HepG2 (cell line): ENCODE results near the gene POU6F2. TPM values are rescaled to one million over a fixed set of nuclear protein-coding genes. Genes with fewer than 3 reads are reported as not detected.

ENCODE experiments used
- ATAC-seq: fragments of 200-7000 bp; cut with Tn5 transposase; 3 replicates; pipeline ENCODE4 v1.9.1; 2020; ENCODE audit warnings: mild to moderate bottlenecking, moderate library complexity
- BruUV-seq: library from RNA; stranded (reverse); fragments of 400-500 nt; replicated peaks from 2 replicates; lab custom pipeline; 2021; lab: Mats Ljungman, UMichigan
- CTCF ChIA-PET: fragments of 300-600 bp; formaldehyde crosslinking; extraction: SDS; loops from one replicate; lab custom pipeline; 2021; ENCODE audit warnings: low total read pairs, inconsistent platforms, low intra/inter-chr PET ratio; lab: Yijun Ruan, JAX
- POLR2A ChIA-PET: fragments of 350-600 bp; sonication (Branson Sonifier 250); formaldehyde crosslinking; loops from one replicate; lab custom pipeline; 2020; ENCODE audit warnings: antibody characterized with exemption, inconsistent platforms; lab: Yijun Ruan, JAX
- DNase-seq: peaks from one replicate; pipeline ENCODE4 v3.0.0-alpha.2; 2015; ENCODE audit warnings: low spot score
- FAIRE-seq: peaks from 3 replicates; lab custom pipeline; 2011; peaks lifted over from hg19 to GRCh38; lab: Jason Lieb, UNC
- H2AFZ ChIP-seq: one replicate; pipeline ENCODE4 v1.6.1; 2011; ENCODE audit warnings: low read length, inconsistent platforms
- H3K27ac ChIP-seq: fragments of 300-600 bp; 3 replicates; pipeline ENCODE4 v1.8.0; 2011; ENCODE audit warnings: mixed run types, mild to moderate bottlenecking, mixed read lengths, low read length, inconsistent platforms; ENCODE audit not compliant: insufficient read depth; ENCODE audit errors: extremely low read length
- H3K27me3 ChIP-seq, 2 experiments: fragments of 200-600 bp in 1 of 2; 2 replicates in 1 of 2; 3 replicates in 1 of 2; pipeline versions ENCODE4 v1.6.0 to v1.8.0; 2011; ENCODE audit warnings: low read length in 2 of 2, mild to moderate bottlenecking in 2 of 2, moderate library complexity in 2 of 2, inconsistent platforms in 1 of 2; ENCODE audit not compliant: insufficient read depth in 2 of 2, control insufficient read depth in 1 of 2
- H3K36me3 ChIP-seq, 2 experiments: fragments of 200-600 bp in 1 of 2; replicated peaks in 1 of 2; 2 replicates in 1 of 2; 3 replicates in 1 of 2; pipeline versions ENCODE4 v1.5.1 to v1.8.0; 2011; ENCODE audit warnings: low read length in 2 of 2, inconsistent platforms in 1 of 2; ENCODE audit not compliant: insufficient read depth in 2 of 2, control insufficient read depth in 1 of 2
- H3K4me1 ChIP-seq: 2 replicates; pipeline ENCODE4 v1.5.1; 2012; ENCODE audit warnings: low read length, inconsistent platforms; ENCODE audit not compliant: insufficient read depth
- H3K4me2 ChIP-seq: 2 replicates; pipeline ENCODE4 v1.6.0; 2011; ENCODE audit warnings: low read depth, low read length, inconsistent platforms
- H3K4me3 ChIP-seq, 3 experiments: fragments of 200-600 bp in 1 of 3; sonication (generic), shearing (Covaris generic) in 1 of 3; replicated peaks in 1 of 3; 2 replicates each; pipeline ENCODE4 v1.5.1; 2011 to 2016; ENCODE audit warnings: low read length in 3 of 3, inconsistent platforms in 2 of 3, low read depth in 2 of 3, mild to moderate bottlenecking in 2 of 3, control low read depth in 1 of 3, mixed read lengths in 1 of 3; ENCODE audit not compliant: insufficient read depth in 1 of 3
- H3K79me2 ChIP-seq: one replicate; pipeline ENCODE4 v1.6.1; 2011; ENCODE audit warnings: low read length, inconsistent platforms; ENCODE audit not compliant: insufficient read depth
- H3K9ac ChIP-seq: 2 replicates; pipeline ENCODE4 v1.6.0; 2011; ENCODE audit warnings: mild to moderate bottlenecking, low read depth, low read length, inconsistent platforms; ENCODE audit not compliant: insufficient read depth
- H3K9me3 ChIP-seq: 2 replicates; pipeline ENCODE4 v1.5.1; 2012; ENCODE audit warnings: mild to moderate bottlenecking, low read length
- H4K20me1 ChIP-seq: 2 replicates; pipeline ENCODE4 v1.6.0; 2011; ENCODE audit warnings: inconsistent platforms, mild to moderate bottlenecking, low read length, moderate library complexity; ENCODE audit not compliant: insufficient read depth
- ATAD3A ChIP-seq: sonication (generic); formaldehyde crosslinking; IDR thresholded peaks from 2 replicates; pipeline ENCODE4 v1.4.0; 2020; ENCODE audit warnings: missing genetic modification reagents
- CHD4 ChIP-seq: fragments of 200-600 bp; sonication (generic); IDR thresholded peaks from 2 replicates; pipeline ENCODE4 v1.7.0; 2017; ENCODE audit warnings: mild to moderate bottlenecking, low read length, borderline replicate concordance
- HNF4G ChIP-seq, 2 experiments: sonication (generic) in 1 of 2; formaldehyde crosslinking in 1 of 2; IDR thresholded peaks; 2 replicates each; pipeline versions ENCODE4 v1.4.0 to v1.6.1; 2011 to 2020; ENCODE audit warnings: borderline replicate concordance in 2 of 2, low read depth in 2 of 2, mild to moderate bottlenecking in 2 of 2, low read length in 1 of 2, missing genetic modification reagents in 1 of 2, moderate library complexity in 1 of 2
- IKZF5 ChIP-seq: IDR thresholded peaks from 2 replicates; pipeline ENCODE4 v1.6.1; 2018; ENCODE audit warnings: missing genetic modification reagents, mild to moderate bottlenecking, missing compliant biosample characterization
- IRF2 ChIP-seq: IDR thresholded peaks from 2 replicates; pipeline ENCODE4 v1.6.1; 2018; ENCODE audit warnings: missing genetic modification reagents, missing compliant biosample characterization
- MED13 ChIP-seq: sonication (generic); formaldehyde crosslinking; IDR thresholded peaks from 2 replicates; pipeline ENCODE4 v1.5.0; 2020; ENCODE audit warnings: missing genetic modification reagents
- NR2F2 ChIP-seq: IDR thresholded peaks from 2 replicates; pipeline ENCODE4 v1.6.1; 2012; ENCODE audit warnings: low read depth, inconsistent platforms, borderline replicate concordance
- RBAK ChIP-seq: sonication (generic); formaldehyde crosslinking; IDR thresholded peaks from 2 replicates; pipeline ENCODE4 v1.5.1; 2020; ENCODE audit warnings: mild to moderate bottlenecking, missing genetic modification reagents
- TCF12 ChIP-seq, 2 experiments: fragments of 450-650 bp in 1 of 2; sonication (generic) in 1 of 2; formaldehyde crosslinking in 1 of 2; IDR thresholded peaks; 2 replicates each; pipeline versions ENCODE4 v1.6.1 to v1.8.0; 2017 to 2022; ENCODE audit warnings: antibody characterized with exemption in 1 of 2, mild to moderate bottlenecking in 1 of 2, missing genetic modification reagents in 1 of 2, moderate library complexity in 1 of 2
- TIGD3 ChIP-seq: sonication (generic); formaldehyde crosslinking; IDR thresholded peaks from 2 replicates; pipeline ENCODE4 v1.5.1; 2020; ENCODE audit warnings: mild to moderate bottlenecking, missing genetic modification reagents, borderline replicate concordance
- TOE1 ChIP-seq: sonication (generic); formaldehyde crosslinking; IDR thresholded peaks from 2 replicates; pipeline ENCODE4 v1.4.0; 2020; ENCODE audit warnings: mild to moderate bottlenecking, missing genetic modification reagents
- ZFP62 ChIP-seq: sonication (generic); formaldehyde crosslinking; IDR thresholded peaks from 2 replicates; pipeline ENCODE4 v1.4.0; 2020; ENCODE audit warnings: missing genetic modification reagents
- ZNF333 ChIP-seq: sonication (generic); formaldehyde crosslinking; IDR thresholded peaks from 2 replicates; pipeline ENCODE4 v1.4.0; 2020; ENCODE audit warnings: mild to moderate bottlenecking, missing genetic modification reagents, borderline replicate concordance
- ZNF615 ChIP-seq: sonication (generic); formaldehyde crosslinking; IDR thresholded peaks from 2 replicates; pipeline ENCODE4 v1.5.0; 2020; ENCODE audit warnings: mild to moderate bottlenecking, missing genetic modification reagents, borderline replicate concordance
- ZNF792 ChIP-seq: IDR thresholded peaks from 2 replicates; pipeline ENCODE4 v1.6.1; 2016
- ZNF83 ChIP-seq: sonication (generic); formaldehyde crosslinking; IDR thresholded peaks from 2 replicates; pipeline ENCODE4 v1.4.0; 2020; ENCODE audit warnings: missing genetic modification reagents, mild to moderate bottlenecking, borderline replicate concordance
- ZSCAN9 ChIP-seq: IDR thresholded peaks from 2 replicates; pipeline ENCODE4 v1.6.1; 2016; ENCODE audit warnings: borderline replicate concordance
- ZZZ3 ChIP-seq: sonication (generic); formaldehyde crosslinking; IDR thresholded peaks from 2 replicates; pipeline ENCODE4 v1.4.0; 2020; ENCODE audit warnings: missing genetic modification reagents, mild to moderate bottlenecking, borderline replicate concordance
- WGBS: methylation state at CpG from one replicate; pipeline ENCODE4 v1.1.6; 2017; ENCODE audit warnings: low lambda C conversion rate; 5-methylcytosine and 5-hydroxymethylcytosine counted together
- in situ Hi-C: cut with HindIII; loops from 2 replicates; pipeline ENCODE4 v1.10.0; 2017; ENCODE audit warnings: low pct_unique_long_range_greater_than_20kb; ENCODE audit not compliant: extremely low pct_ligation_motif_present
- intact Hi-C: fragments of 100-400 bp; cut with micrococcal nuclease; formaldehyde crosslinking; loops from one replicate; pipeline ENCODE4 v1.10.0; 2022; ENCODE audit not compliant: unreplicated experiment
- polyA plus RNA-seq, 8 experiments: library from polyadenylated mRNA; depleted of rRNA in 3 of 8; stranded (reverse) in 7 of 8; unstranded in 1 of 8; fragments of >200 nt; fragmentation: Illumina TruSeq in 4 of 8; extraction: Trizol in 4 of 8; gene quantifications; 2 replicates each; pipeline versions ENCODE4 v1.2.1 to v1.2.3, GENCODE V29; 2011 to 2016; ENCODE audit warnings: low read depth in 4 of 8, missing spikeins in 1 of 8, mixed read lengths in 1 of 8; ENCODE audit not compliant: insufficient read depth in 1 of 8
- total RNA-seq, 5 experiments: library from RNA; depleted of rRNA; stranded (reverse); fragments of >200 nt; fragmentation: Illumina TruSeq; extraction: Trizol; gene quantifications; 2 replicates each; pipeline ENCODE4 v1.2.3, GENCODE V29; 2016; ENCODE audit warnings: low read depth in 1 of 5

Gene POU6F2
- total and polyA plus RNA-seq, 2 of the 13 experiments (the other 11 are each of a cell fraction or from before 2014, with no cell fraction given), result not detected

GRCh38 chr7:39164887-39165286 lies 187.2 kb downstream of the POU6F2 start:
- no peak overlapping the region for H3K4me2 ChIP-seq
- no peak overlapping the region for H3K27ac ChIP-seq
- H2AFZ ChIP-seq, result no peak overlapping the region
- H3K79me2 ChIP-seq, result no peaks in the 10 kb centered on the region
- ATAC-seq (no peak), DNase-seq (no peak), FAIRE-seq (no peak)
- intact Hi-C loops (no loop called here), in situ Hi-C loops (no loop called here)
- H3K4me1 ChIP-seq, result no peaks in the 10 kb centered on the region
- H3K9ac ChIP-seq, result no peak overlapping the region
- H4K20me1 ChIP-seq, result no peaks in the 10 kb centered on the region
- H3K27me3 ChIP-seq, result peaks cover 0 to 3% of the 10 kb centered on the region in 2 experiments; a peak in 1 of 5 replicates
- WGBS, result 42% methylated on average over 4 of the region's 4 CpGs
- no peaks in the 10 kb centered on the region for H3K36me3 ChIP-seq
- CTCF ChIA-PET, result no interaction called here
- no TSS peak for BruUV-seq
- H3K4me3 ChIP-seq, result no peak overlapping the region
- TF ChIP-seq ZNF792 (CRISPR knock-in tag) (no peak), ATAD3A (CRISPR knock-in tag) (no peak), IKZF5 (CRISPR knock-in tag) (no peak), ZNF333 (no peak), TIGD3 (CRISPR knock-in tag) (no peak), TOE1 (no peak), NR2F2 (no peak), HNF4G (IDR thresholded peaks at IDR 0.05; ENCODE audit: borderline replicate concordance, low read depth, low read length) (no peak), HNF4G (CRISPR knock-in tag; IDR thresholded peaks at IDR 0.05; ENCODE audit: borderline replicate concordance, low read depth) (no peak), ZNF83 (CRISPR knock-in tag) (no peak), ZNF615 (CRISPR knock-in tag) (no peak), TCF12 (IDR thresholded peaks at IDR 0.05) (no peak), TCF12 (CRISPR knock-in tag; IDR thresholded peaks at IDR 0.05) (no peak), CHD4 (no peak), MED13 (CRISPR knock-in tag) (no peak), RBAK (CRISPR knock-in tag) (no peak), ZSCAN9 (CRISPR knock-in tag) (no peak), IRF2 (no peak), ZFP62 (CRISPR knock-in tag) (no peak), ZZZ3 (CRISPR knock-in tag) (no peak)
- POLR2A ChIA-PET, result no interaction called here
- H3K9me3 ChIP-seq, result no peaks in the 10 kb centered on the region
